GM12878 (cell line): ENCODE data around the gene SLC8B1. TPM values are rescaled to one million over a fixed set of nuclear protein-coding genes. Genes with fewer than 3 reads are reported as not detected.
A peak's percentile ranks its signal among the peaks of the same experiment; 100 is the strongest.

Experiments used
- ATF7 ChIP-seq: fragments of 450-650 bp; IDR thresholded peaks from 2 replicates; pipeline ENCODE4 v1.6.1; 2016; ENCODE audit warnings: low read depth, mild to moderate bottlenecking
- CHD2 ChIP-seq: IDR thresholded peaks from 2 replicates; pipeline ENCODE4 v1.6.1; 2011; ENCODE audit warnings: low read depth, low read length, improper control_type of control experiment, borderline replicate concordance
- EED ChIP-seq: sonication (generic); IDR thresholded peaks from 2 replicates; pipeline ENCODE4 v1.6.1; 2016; ENCODE audit warnings: antibody characterized with exemption, low read depth
- ETV6 ChIP-seq, 2 experiments: fragments of 450-650 bp in 1 of 2; IDR thresholded peaks in 1 of 2; conservative IDR thresholded peaks in 1 of 2; 2 replicates each; pipeline ENCODE4 v1.6.1; 2014; ENCODE audit warnings: antibody characterized with exemption in 1 of 2, borderline replicate concordance in 1 of 2, low read depth in 1 of 2, mild to moderate bottlenecking in 1 of 2, moderate library complexity in 1 of 2
- HDAC2 ChIP-seq: fragments of 200-600 bp; sonication (generic); IDR thresholded peaks from 2 replicates; pipeline ENCODE4 v1.6.1; 2017
- HDAC6 ChIP-seq: fragments of 200-600 bp; sonication (generic); IDR thresholded peaks from one replicate; pipeline ENCODE4 v1.8.0; 2017; ENCODE audit warnings: antibody characterized with exemption; ENCODE audit not compliant: unreplicated experiment
- IRF4 ChIP-seq: IDR thresholded peaks from 2 replicates; pipeline ENCODE4 v1.6.1; 2011; ENCODE audit warnings: low read depth, low read length
- MXI1 ChIP-seq: fragments of 150-350 bp; IDR thresholded peaks from 2 replicates; pipeline ENCODE4 v1.6.1; 2011; ENCODE audit warnings: low read depth, mild to moderate bottlenecking, inconsistent platforms, low read length, improper control_type of control experiment
- NFYB ChIP-seq: IDR thresholded peaks from 2 replicates; pipeline ENCODE4 v1.6.1; 2011; ENCODE audit warnings: low read depth, mild to moderate bottlenecking, low read length, improper control_type of control experiment, moderate library complexity; ENCODE audit not compliant: insufficient read depth
- NRF1 ChIP-seq: conservative IDR thresholded peaks from 2 replicates; pipeline ENCODE4 v1.6.1; 2011; ENCODE audit warnings: mild to moderate bottlenecking, low read depth, low read length, improper control_type of control experiment
- POLR2AphosphoS2 ChIP-seq: IDR thresholded peaks from 2 replicates; pipeline ENCODE4 v1.6.1; 2011; ENCODE audit warnings: low read depth, mild to moderate bottlenecking, low read length, improper control_type of control experiment, moderate library complexity
- RFX5 ChIP-seq: IDR thresholded peaks from 2 replicates; pipeline ENCODE4 v1.6.1; 2011; ENCODE audit warnings: low read depth, low read length, improper control_type of control experiment
- RUNX3 ChIP-seq: IDR thresholded peaks from 2 replicates; pipeline ENCODE4 v1.6.1; 2012; ENCODE audit warnings: low read length, inconsistent platforms
- SMAD1 ChIP-seq: fragments of 450-650 bp; IDR thresholded peaks from 2 replicates; pipeline ENCODE4 v1.6.1; 2018; ENCODE audit warnings: mild to moderate bottlenecking, low read depth; ENCODE audit not compliant: partially characterized antibody
- SMC3 ChIP-seq: IDR thresholded peaks from 2 replicates; pipeline ENCODE4 v1.6.1; 2011; ENCODE audit warnings: low read length, improper control_type of control experiment, borderline replicate concordance
- SP1 ChIP-seq: IDR thresholded peaks from one replicate; pipeline ENCODE4 v1.6.1; 2011; ENCODE audit warnings: low read depth, low read length
- YBX1 ChIP-seq: fragments of 450-650 bp; IDR thresholded peaks from 2 replicates; pipeline ENCODE4 v1.6.1; 2016; ENCODE audit warnings: antibody characterized with exemption
- ZBTB40 ChIP-seq: fragments of 450-650 bp; IDR thresholded peaks from 2 replicates; pipeline ENCODE4 v1.6.1; 2016; ENCODE audit warnings: mild to moderate bottlenecking, moderate library complexity, borderline replicate concordance
- ZNF622 ChIP-seq: fragments of 450-650 bp; IDR thresholded peaks from 2 replicates; pipeline ENCODE4 v1.6.1; 2017; ENCODE audit warnings: mild to moderate bottlenecking, inconsistent platforms
- polyA plus RNA-seq, 11 experiments: library from polyadenylated mRNA; depleted of rRNA in 4 of 11; unstranded in 6 of 11; stranded (reverse) in 5 of 11; fragments of >200 nt; fragmentation: Nextera tagmentation in 4 of 11; fragmentation: Illumina TruSeq in 1 of 11; extraction: Ambion mirVana in 4 of 11; extraction: Trizol in 1 of 11; gene quantifications; 1 replicate in 1 of 11; 2 replicates in 10 of 11; pipeline versions ENCODE4 v1.2.1 to v1.2.3, GENCODE V29; 2011 to 2016; ENCODE audit warnings: inconsistent platforms in 2 of 11, missing spikeins in 2 of 11, low read depth in 1 of 11
- total RNA-seq, 4 experiments: library from RNA; depleted of rRNA in 3 of 4; stranded (reverse); fragments of >200 nt in 3 of 4; fragmentation: Illumina TruSeq in 1 of 4; extraction: Trizol in 1 of 4; gene quantifications; 2 replicates each; pipeline versions ENCODE4 v1.2.1 to v1.2.3, GENCODE V29; 2013 to 2021
- TF ChIP-seq, protein P1 (sequence below): fragments of 450-650 bp; IDR thresholded peaks from 2 replicates; pipeline ENCODE4 v1.6.1; 2018; ENCODE audit warnings: borderline replicate concordance, mild to moderate bottlenecking; ENCODE audit not compliant: partially characterized antibody
- TF ChIP-seq, protein P2 (sequence below): IDR thresholded peaks from 2 replicates; pipeline ENCODE4 v1.6.1; 2011; ENCODE audit warnings: mild to moderate bottlenecking, low read depth, low read length, moderate library complexity; ENCODE audit not compliant: insufficient replicate concordance
- TF ChIP-seq, protein P3 (sequence below): fragments of 450-650 bp; IDR thresholded peaks from 2 replicates; pipeline ENCODE4 v1.6.1; 2017; ENCODE audit warnings: low read depth, mild to moderate bottlenecking, moderate library complexity

The SLC8B1 gene
- total and polyA plus RNA-seq, 10 of the 15 experiments (the other 5 are each of a cell fraction or from before 2014, with no cell fraction given), result 0.18 to 12.3 (median 6.8) TPM

GRCh38 chr12:113358381-113359132 lies 23.6 kb upstream of the SLC8B1 start, which contains the start of gene PLBD2 (continued):
- TF ChIP-seq, protein P1, sequence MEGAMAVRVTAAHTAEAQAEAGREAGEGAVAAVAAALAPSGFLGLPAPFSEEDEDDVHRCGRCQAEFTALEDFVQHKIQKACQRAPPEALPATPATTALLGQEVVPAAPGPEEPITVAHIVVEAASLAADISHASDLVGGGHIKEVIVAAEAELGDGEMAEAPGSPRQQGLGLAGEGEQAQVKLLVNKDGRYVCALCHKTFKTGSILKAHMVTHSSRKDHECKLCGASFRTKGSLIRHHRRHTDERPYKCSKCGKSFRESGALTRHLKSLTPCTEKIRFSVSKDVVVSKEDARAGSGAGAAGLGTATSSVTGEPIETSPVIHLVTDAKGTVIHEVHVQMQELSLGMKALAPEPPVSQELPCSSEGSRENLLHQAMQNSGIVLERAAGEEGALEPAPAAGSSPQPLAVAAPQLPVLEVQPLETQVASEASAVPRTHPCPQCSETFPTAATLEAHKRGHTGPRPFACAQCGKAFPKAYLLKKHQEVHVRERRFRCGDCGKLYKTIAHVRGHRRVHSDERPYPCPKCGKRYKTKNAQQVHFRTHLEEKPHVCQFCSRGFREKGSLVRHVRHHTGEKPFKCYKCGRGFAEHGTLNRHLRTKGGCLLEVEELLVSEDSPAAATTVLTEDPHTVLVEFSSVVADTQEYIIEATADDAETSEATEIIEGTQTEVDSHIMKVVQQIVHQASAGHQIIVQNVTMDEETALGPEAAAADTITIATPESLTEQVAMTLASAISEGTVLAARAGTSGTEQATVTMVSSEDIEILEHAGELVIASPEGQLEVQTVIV, result no peak
- TF ChIP-seq RUNX3 (peak; percentile 53), MXI1 (peak; percentile 60; the same call in 1 of the 2 replicates), HDAC2 (no peak), ZBTB40 (no peak), SMC3 (no peak), NRF1 (no peak), ATF7 (no peak; the same call in 1 of the 2 replicates), ZNF622 (no peak), HDAC6 (no peak), ETV6 (conservative IDR thresholded peaks at IDR 0.05 in 1 of 2, IDR thresholded peaks at IDR 0.05 in 1 of 2; ENCODE audit: borderline replicate concordance in 1 of 2, low read depth in 1 of 2) (no peak), EED (no peak), POLR2AphosphoS2 (no peak), CHD2 (no peak), SP1 (peak; percentile 70), SMAD1 (no peak), RFX5 (no peak), NFYB (no peak), IRF4 (no peak), YBX1 (no peak)
- TF ChIP-seq, protein P2, sequence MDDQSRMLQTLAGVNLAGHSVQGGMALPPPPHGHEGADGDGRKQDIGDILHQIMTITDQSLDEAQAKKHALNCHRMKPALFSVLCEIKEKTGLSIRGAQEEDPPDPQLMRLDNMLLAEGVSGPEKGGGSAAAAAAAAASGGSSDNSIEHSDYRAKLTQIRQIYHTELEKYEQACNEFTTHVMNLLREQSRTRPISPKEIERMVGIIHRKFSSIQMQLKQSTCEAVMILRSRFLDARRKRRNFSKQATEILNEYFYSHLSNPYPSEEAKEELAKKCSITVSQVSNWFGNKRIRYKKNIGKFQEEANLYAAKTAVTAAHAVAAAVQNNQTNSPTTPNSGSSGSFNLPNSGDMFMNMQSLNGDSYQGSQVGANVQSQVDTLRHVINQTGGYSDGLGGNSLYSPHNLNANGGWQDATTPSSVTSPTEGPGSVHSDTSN, result no peak
- TF ChIP-seq, protein P3, sequence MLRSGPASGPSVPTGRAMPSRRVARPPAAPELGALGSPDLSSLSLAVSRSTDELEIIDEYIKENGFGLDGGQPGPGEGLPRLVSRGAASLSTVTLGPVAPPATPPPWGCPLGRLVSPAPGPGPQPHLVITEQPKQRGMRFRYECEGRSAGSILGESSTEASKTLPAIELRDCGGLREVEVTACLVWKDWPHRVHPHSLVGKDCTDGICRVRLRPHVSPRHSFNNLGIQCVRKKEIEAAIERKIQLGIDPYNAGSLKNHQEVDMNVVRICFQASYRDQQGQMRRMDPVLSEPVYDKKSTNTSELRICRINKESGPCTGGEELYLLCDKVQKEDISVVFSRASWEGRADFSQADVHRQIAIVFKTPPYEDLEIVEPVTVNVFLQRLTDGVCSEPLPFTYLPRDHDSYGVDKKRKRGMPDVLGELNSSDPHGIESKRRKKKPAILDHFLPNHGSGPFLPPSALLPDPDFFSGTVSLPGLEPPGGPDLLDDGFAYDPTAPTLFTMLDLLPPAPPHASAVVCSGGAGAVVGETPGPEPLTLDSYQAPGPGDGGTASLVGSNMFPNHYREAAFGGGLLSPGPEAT, result no peak
